ENCODE measurements around the gene ZC3HAV1L. TPM values are rescaled to one million over a fixed set of nuclear protein-coding genes. Genes with fewer than 3 reads are reported as not detected.
"Not testable (repeated sequence)": the region's sequence is repeated elsewhere in the genome, so short reads cannot be mapped to it uniquely, and the experiment has no call there.

Gene ZC3HAV1L
- total RNA-seq, 1 experiment from 2014 or later: 11.8 TPM

- ChIA-PET POLR2A (no interaction called here), CTCF (no interaction called here), RAD21 (ENCODE audit: low non-redundant PET in 1 of 2, low total read pairs in 2 of 2, uncharacterized antibody in 2 of 2, unreplicated experiment in 2 of 2) (no interaction called here)
- H3K9me2 ChIP-seq (ENCODE audit: insufficient read depth): no peaks in the 10 kb centered on the region
- H3K79me2 ChIP-seq (ENCODE audit: insufficient read depth, low read length): no peaks in the 10 kb centered on the region
- intact Hi-C loops (cut with micrococcal nuclease): no loop called here
- H3K27me3 ChIP-seq (ENCODE audit: insufficient read depth, low read length): no peaks in the 10 kb centered on the region
- ATAC-seq (no peak), DNase-seq (ENCODE audit: low read depth, low spot score) (no peak)
- H4K20me1 ChIP-seq (ENCODE audit: insufficient read depth): no peaks in the 10 kb centered on the region
- no peak overlapping the region for H3K4me3 ChIP-seq (replicated peaks in 1 of 2; ENCODE audit: low read depth in 1 of 2, low read length in 2 of 2)
- H3K9me3 ChIP-seq (ENCODE audit: control insufficient read depth in 1 of 2, insufficient read depth in 1 of 2, low read depth in 1 of 2, low read length in 2 of 2): no peaks in the 10 kb centered on the region
- no peak overlapping the region for H3K27ac ChIP-seq (ENCODE audit: low read depth, low read length)
- TF ChIP-seq POLR2A (IDR thresholded peaks at IDR 0.05; ENCODE audit: borderline replicate concordance, extremely low read depth, insufficient read depth, insufficient read length) (no peak), ZNF274 (IDR thresholded peaks at IDR 0.05; ENCODE audit: low read depth, low read length) (no peak), SRF (IDR thresholded peaks at IDR 0.05; ENCODE audit: low read depth) (no peak), ATF3 (IDR thresholded peaks at IDR 0.05) (no peak), RAD21 (IDR thresholded peaks at IDR 0.05; ENCODE audit: low read depth) (no peak)
- H3K4me2 ChIP-seq (ENCODE audit: low read length): no peak overlapping the region
- no peak overlapping the region for H2AFZ ChIP-seq (ENCODE audit: low read depth, low read length, poor library complexity, severe bottlenecking)
- H3K4me1 ChIP-seq (ENCODE audit: control insufficient read depth in 1 of 2, insufficient read depth in 2 of 2, low read length in 2 of 2): no peaks in the 10 kb centered on the region
- no peak overlapping the region for H3K9ac ChIP-seq (ENCODE audit: low read length)
- no TSS peak for BruUV-seq (replicated peaks)
- peaks cover 8 to 17% of the 10 kb centered on the region in 2 experiments; a peak in 3 of 4 replicates for H3K36me3 ChIP-seq (ENCODE audit: control insufficient read depth in 1 of 2, insufficient read depth in 2 of 2, low read length in 2 of 2)
Observed at GRCh38 chr7:139055674-139056073, 19.8 kb upstream of the ZC3HAV1L start.

- POLR2A ChIA-PET: not testable (repeated sequence)
Observed at GRCh38 chr7:139054656-139055055, 18.8 kb upstream of the ZC3HAV1L start.

More at GRCh38 chr7:139054656-139055055, 18.8 kb upstream of the ZC3HAV1L start:
- H3K4me2 ChIP-seq (ENCODE audit: low read length); DNase-seq (ENCODE audit: low read depth, low spot score); intact Hi-C loops (cut with micrococcal nuclease); H3K9me2 ChIP-seq (ENCODE audit: insufficient read depth); ATAC-seq; H3K9ac ChIP-seq (ENCODE audit: low read length); H3K79me2 ChIP-seq (ENCODE audit: insufficient read depth, low read length); H3K9me3 ChIP-seq (ENCODE audit: control insufficient read depth in 1 of 2, insufficient read depth in 1 of 2, low read depth in 1 of 2, low read length in 2 of 2); CTCF ChIA-PET; BruUV-seq (replicated peaks); H4K20me1 ChIP-seq (ENCODE audit: insufficient read depth); H3K27ac ChIP-seq (ENCODE audit: low read depth, low read length); H3K27me3 ChIP-seq (ENCODE audit: insufficient read depth, low read length); H3K4me3 ChIP-seq (replicated peaks in 1 of 2; ENCODE audit: low read depth in 1 of 2, low read length in 2 of 2); RAD21 ChIA-PET (ENCODE audit: low non-redundant PET in 1 of 2, low total read pairs in 2 of 2, uncharacterized antibody in 2 of 2, unreplicated experiment in 2 of 2); H2AFZ ChIP-seq (ENCODE audit: low read depth, low read length, poor library complexity, severe bottlenecking); H3K4me1 ChIP-seq (ENCODE audit: control insufficient read depth in 1 of 2, insufficient read depth in 2 of 2, low read length in 2 of 2): not testable (repeated sequence)
- H3K36me3 ChIP-seq (ENCODE audit: control insufficient read depth in 1 of 2, insufficient read depth in 2 of 2, low read length in 2 of 2): peaks cover 3 to 20% of the 10 kb centered on the region in 2 experiments
